B cell (primary cell): ENCODE measurements around the gene SNPH. TPM values are rescaled to one million over a fixed set of nuclear protein-coding genes. Genes with fewer than 3 reads are reported as not detected.

Experiments used
- ATAC-seq: fragments of 200-7000 bp; cut with Tn5 transposase; one replicate; pipeline ENCODE4 v1.10.0; 2021; ENCODE audit warnings: low read depth, mild to moderate bottlenecking, moderate number of reproducible peaks, moderate library complexity
- CTCF ChIA-PET: fragments of 350-600 bp; sonication (Branson Sonifier 250); formaldehyde crosslinking; loops from one replicate; lab custom pipeline; 2021; ENCODE audit warnings: antibody characterized with exemption, inconsistent platforms; lab: Charles Lee
- POLR2A ChIA-PET: fragments of 350-600 bp; sonication (Branson Sonifier 250); formaldehyde crosslinking; loops from one replicate; lab custom pipeline; 2021; ENCODE audit warnings: antibody characterized with exemption; lab: Charles Lee
- DNase-seq: peaks from one replicate; pipeline ENCODE4 v3.0.0; 2013
- H2AFZ ChIP-seq: 2 replicates; pipeline ENCODE4 v1.6.1; 2012; ENCODE audit warnings: mild to moderate bottlenecking, low read depth, low read length; ENCODE audit not compliant: insufficient read depth, poor library complexity, severe bottlenecking
- H3K27ac ChIP-seq, 2 donors: 1 replicate in 1 of 2; 2 replicates in 1 of 2; pipeline ENCODE4 v1.5.1; 2012 to 2013; ENCODE audit warnings: low read length in 2 of 2, mild to moderate bottlenecking in 2 of 2, moderate library complexity in 1 of 2
- H3K27me3 ChIP-seq, 4 experiments: fragments of 200-600 bp in 1 of 4; sonication (generic) in 1 of 4; replicated peaks in 1 of 4; 1 replicate in 2 of 4; 2 replicates in 2 of 4; pipeline versions ENCODE4 v1.6.1 to v1.7.0; 2013 to 2016; ENCODE audit warnings: low read length in 3 of 4, mild to moderate bottlenecking in 2 of 4, mixed read lengths in 1 of 4, moderate library complexity in 1 of 4; ENCODE audit not compliant: insufficient read depth in 4 of 4, control insufficient read depth in 3 of 4; ENCODE audit errors: control extremely low read depth in 1 of 4
- H3K36me3 ChIP-seq, 2 experiments: replicated peaks in 1 of 2; 1 replicate in 1 of 2; 2 replicates in 1 of 2; pipeline versions ENCODE4 v1.6.1 to v1.7.1; 2013; ENCODE audit warnings: low read length in 1 of 2; ENCODE audit not compliant: insufficient read depth in 2 of 2, control insufficient read depth in 1 of 2; ENCODE audit errors: control extremely low read depth in 1 of 2, extremely low read depth in 1 of 2
- H3K4me1 ChIP-seq, 2 donors: fragments of 200-600 bp in 1 of 2; sonication (generic) in 1 of 2; 1 replicate in 1 of 2; 2 replicates in 1 of 2; pipeline versions ENCODE4 v1.5.1 to v1.6.1; 2013 to 2017; ENCODE audit warnings: low read length in 2 of 2; ENCODE audit not compliant: control insufficient read depth in 2 of 2, insufficient read depth in 2 of 2
- H3K4me2 ChIP-seq: replicated peaks from 2 replicates; pipeline ENCODE3; 2012; ENCODE audit warnings: mild to moderate bottlenecking, low read depth, low read length; ENCODE audit not compliant: poor library complexity, severe bottlenecking
- H3K4me3 ChIP-seq, 5 experiments: fragments of 200-600 bp in 1 of 5; sonication (generic) in 1 of 5; 1 replicate in 3 of 5; 2 replicates in 2 of 5; pipeline versions ENCODE4 v1.5.1 to v1.7.0; 2011 to 2016; ENCODE audit warnings: low read length in 4 of 5, mild to moderate bottlenecking in 4 of 5, low read depth in 2 of 5, control low read depth in 1 of 5, moderate library complexity in 1 of 5; ENCODE audit not compliant: insufficient read depth in 1 of 5; ENCODE audit errors: control extremely low read depth in 1 of 5, extremely low read depth in 1 of 5
- H3K79me2 ChIP-seq: fragments of 200-600 bp; sonication (generic); one replicate; pipeline ENCODE4 v1.6.0; 2016; ENCODE audit warnings: low read length; ENCODE audit not compliant: control insufficient read depth, insufficient read depth
- H3K9ac ChIP-seq: fragments of 200-600 bp; sonication (generic); 2 replicates; pipeline ENCODE4 v1.6.1; 2017; ENCODE audit warnings: mild to moderate bottlenecking, low read length, moderate library complexity
- H3K9me3 ChIP-seq, 3 donors: one replicate each; pipeline versions ENCODE4 v1.6.1 to v1.7.1; 2013; ENCODE audit warnings: low read length in 2 of 3; ENCODE audit not compliant: control insufficient read depth in 2 of 3, insufficient read depth in 1 of 3; ENCODE audit errors: control extremely low read depth in 1 of 3
- H4K20me1 ChIP-seq: 2 replicates; pipeline ENCODE4 v1.6.0; 2012; ENCODE audit warnings: mild to moderate bottlenecking, low read length; ENCODE audit not compliant: insufficient read depth, control insufficient read depth, poor library complexity, severe bottlenecking
- H3K27ac Mint-ChIP-seq: one replicate; pipeline ENCODE4 v1.8.0; 2021; ENCODE audit warnings: mixed read lengths
- H3K27me3 Mint-ChIP-seq: one replicate; pipeline ENCODE4 v1.8.0; 2021; ENCODE audit warnings: mixed read lengths
- H3K4me1 Mint-ChIP-seq: one replicate; pipeline ENCODE4 v1.8.0; 2021; ENCODE audit warnings: mixed read lengths
- H3K4me3 Mint-ChIP-seq: one replicate; pipeline ENCODE4 v1.8.0; 2021; ENCODE audit warnings: mixed read lengths
- H3K9me3 Mint-ChIP-seq: one replicate; pipeline ENCODE4 v1.8.0; 2022; ENCODE audit warnings: mixed read lengths; ENCODE audit not compliant: insufficient read depth
- EZH2 ChIP-seq: IDR thresholded peaks from 2 replicates; pipeline ENCODE4 v1.6.1; 2012; ENCODE audit warnings: borderline replicate concordance, low read depth, mild to moderate bottlenecking, moderate library complexity, low read length; ENCODE audit not compliant: insufficient read depth, poor library complexity, severe bottlenecking
- WGBS: methylation state at CpG from one replicate; pipeline ENCODE4 v1.1.5; 2013; ENCODE audit warnings: missing lambda C conversion rate; ENCODE audit not compliant: insufficient coverage; 5-methylcytosine and 5-hydroxymethylcytosine counted together
- intact Hi-C: fragments of 100-400 bp; cut with micrococcal nuclease; formaldehyde crosslinking; loops from one replicate; pipeline ENCODE4 v1.10.0; 2022
- polyA plus RNA-seq: library from polyadenylated mRNA; depleted of rRNA; stranded (reverse); fragments of >200 nt; gene quantifications from 2 replicates; pipeline ENCODE4 v1.2.3, GENCODE V29; 2012
- total RNA-seq, 2 donors: library from RNA; stranded (reverse); fragments of 120-200 nt in 1 of 2; gene quantifications; 1 replicate in 1 of 2; 2 replicates in 1 of 2; pipeline versions ENCODE4 v1.2.3 to v1.2.4, GENCODE V29; 2013 to 2022
- TF ChIP-seq, protein P1 (sequence below): fragments of 200-600 bp; IDR thresholded peaks from one replicate; pipeline ENCODE4 v1.8.0; 2022; ENCODE audit warnings: antibody characterized with exemption, mild to moderate bottlenecking

Gene SNPH
- total and polyA plus RNA-seq, 2 donors (not counting 1 experiment from before 2014, with no cell fraction given): 0.67 to 3.0 TPM

DNA sequence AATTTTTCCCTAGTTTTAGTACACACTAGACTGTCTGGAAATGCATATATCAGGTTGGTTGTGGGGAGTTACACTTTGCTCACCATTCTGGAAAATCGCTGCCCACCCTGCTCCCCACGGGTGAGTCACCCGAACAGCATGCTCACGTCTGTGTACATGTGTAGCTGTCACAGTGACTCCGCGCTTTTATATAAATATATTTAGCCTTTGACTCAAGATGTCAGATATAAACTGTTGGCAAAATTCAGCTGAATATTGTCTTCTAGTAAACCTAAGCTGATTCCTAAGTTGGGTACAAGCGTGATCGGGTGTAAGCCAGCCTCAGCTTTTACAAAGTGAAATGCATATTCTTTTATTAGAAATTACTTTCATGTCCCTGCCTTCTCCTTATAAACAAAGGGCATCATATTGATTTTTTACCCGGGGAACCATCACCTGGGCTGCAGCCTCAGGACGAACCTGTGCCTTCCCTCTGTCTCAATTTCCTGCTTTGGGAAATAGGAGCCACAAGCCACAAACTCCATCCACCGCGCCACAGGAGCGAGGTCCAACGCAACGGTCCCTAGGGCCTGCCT, 58.6 kb downstream of the SNPH start:
- H3K9ac ChIP-seq: peak overlapping the region; percentile 98
- TF ChIP-seq, protein P1, sequence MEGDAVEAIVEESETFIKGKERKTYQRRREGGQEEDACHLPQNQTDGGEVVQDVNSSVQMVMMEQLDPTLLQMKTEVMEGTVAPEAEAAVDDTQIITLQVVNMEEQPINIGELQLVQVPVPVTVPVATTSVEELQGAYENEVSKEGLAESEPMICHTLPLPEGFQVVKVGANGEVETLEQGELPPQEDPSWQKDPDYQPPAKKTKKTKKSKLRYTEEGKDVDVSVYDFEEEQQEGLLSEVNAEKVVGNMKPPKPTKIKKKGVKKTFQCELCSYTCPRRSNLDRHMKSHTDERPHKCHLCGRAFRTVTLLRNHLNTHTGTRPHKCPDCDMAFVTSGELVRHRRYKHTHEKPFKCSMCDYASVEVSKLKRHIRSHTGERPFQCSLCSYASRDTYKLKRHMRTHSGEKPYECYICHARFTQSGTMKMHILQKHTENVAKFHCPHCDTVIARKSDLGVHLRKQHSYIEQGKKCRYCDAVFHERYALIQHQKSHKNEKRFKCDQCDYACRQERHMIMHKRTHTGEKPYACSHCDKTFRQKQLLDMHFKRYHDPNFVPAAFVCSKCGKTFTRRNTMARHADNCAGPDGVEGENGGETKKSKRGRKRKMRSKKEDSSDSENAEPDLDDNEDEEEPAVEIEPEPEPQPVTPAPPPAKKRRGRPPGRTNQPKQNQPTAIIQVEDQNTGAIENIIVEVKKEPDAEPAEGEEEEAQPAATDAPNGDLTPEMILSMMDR: peak; percentile 5
- TF ChIP-seq EZH2: no peak
- H3K27ac ChIP-seq: peak overlapping the region; percentile 92 to 98
- ChIA-PET CTCF (interaction anchor here (1.0 to 2.2 kb wide), 6 partner anchors 9 to 144 kb away, joined by 4 to 14 read pairs (median 8); no protein-coding TSS in a partner anchor), POLR2A (no interaction called here)
- H4K20me1 ChIP-seq: no peaks in the 10 kb centered on the region
- under 1% methylated on average over 7 of the region's 15 CpGs for WGBS
- H2AFZ ChIP-seq: peak overlapping the region; percentile 77
- peaks cover 21 to 22% of the 10 kb centered on the region in 2 donors for H3K4me1 ChIP-seq
- H3K9me3 Mint-ChIP-seq: no peaks in the 10 kb centered on the region
- DNase-seq (no peak), ATAC-seq (no peak)
- H3K4me1 Mint-ChIP-seq: peaks cover 24% of the 10 kb centered on the region
- no peak overlapping the region for H3K27ac Mint-ChIP-seq
- H3K4me3 ChIP-seq: peak overlapping the region; percentile 75 to 99 (median 93)
- H3K4me3 Mint-ChIP-seq: no peak overlapping the region
- H3K79me2 ChIP-seq: peaks cover 42% of the 10 kb centered on the region
- peak overlapping the region; percentile 78 for H3K4me2 ChIP-seq
- no peaks in the 10 kb centered on the region for H3K27me3 Mint-ChIP-seq
- no peaks in the 10 kb centered on the region for H3K27me3 ChIP-seq
- H3K9me3 ChIP-seq: no peaks in the 10 kb centered on the region
- intact Hi-C loops: loop anchor here (1.0 to 10.0 kb wide), 9 partner anchors 53 to 1548 kb away; partner anchors contain the start of genes CSNK2A1, FKBP1A, PSMF1 and PTPRA
- H3K36me3 ChIP-seq: no peaks in the 10 kb centered on the region
